Measurements from ENCODE around the gene OMA1. TPM values are rescaled to one million over a fixed set of nuclear protein-coding genes. Genes with fewer than 3 reads are reported as not detected.
A peak's percentile ranks its signal among the peaks of the same experiment; 100 is the strongest.

OMA1 gene
- total and polyA plus RNA-seq, 10 of the 15 experiments (the other 5 are each of a cell fraction or from before 2014, with no cell fraction given), result 23.6 to 67.1 (median 47.1) TPM

- H3K79me2 ChIP-seq (ENCODE audit: control insufficient read depth, insufficient read depth, low read length), result no peaks in the 10 kb centered on the region
- ATAC-seq, result peak; percentile 51; the same call in 2 of the 3 replicates
- ChIA-PET SMC1A (ENCODE audit: uncharacterized antibody, unreplicated experiment) (no interaction called here), RAD21 (ENCODE audit: unreplicated experiment) (no interaction called here), CTCF (no interaction called here), POLR2A (no interaction called here)
- no peaks in the 10 kb centered on the region for H3K36me3 ChIP-seq (ENCODE audit: control insufficient read depth in 2 of 2, insufficient read depth in 2 of 2, low read length in 1 of 2)
- TF ChIP-seq SP1 (IDR thresholded peaks at IDR 0.05; ENCODE audit: low read depth, low read length) (no peak), USF1 (IDR thresholded peaks at IDR 0.05; ENCODE audit: borderline replicate concordance, extremely low read length, insufficient read depth, low read depth, low read length) (peak; percentile 41)
- intact Hi-C loops (cut with micrococcal nuclease; ENCODE audit: unreplicated experiment), result no loop called here
- H3K4me2 ChIP-seq (ENCODE audit: control insufficient read depth, insufficient read depth), result no peak overlapping the region
- no peak overlapping the region for H3K9ac ChIP-seq (ENCODE audit: control insufficient read depth, insufficient read depth, low read length)
- no peaks in the 10 kb centered on the region; the same call in 1 of the 2 replicates for H4K20me1 ChIP-seq (ENCODE audit: control insufficient read depth, insufficient read depth)
- in situ Hi-C loops (cut with MboI), result no loop called here
- no peak for FAIRE-seq
- H3K27ac ChIP-seq (ENCODE audit: control insufficient read depth, insufficient read depth), result no peak overlapping the region
- H3K4me3 ChIP-seq, result no peak overlapping the region
- WGBS (ENCODE audit: insufficient coverage, insufficient replicate concordance, low lambda C conversion rate, missing lambda C conversion rate), result 27% methylated on average over 3 of the region's 3 CpGs
- no peaks in the 10 kb centered on the region; the same call in 1 of the 2 replicates for H3K4me1 ChIP-seq (ENCODE audit: control insufficient read depth, insufficient read depth, low read length)
- DNase-seq (ENCODE audit: low read depth, low spot score), result no peak
- no peak overlapping the region for H2AFZ ChIP-seq (ENCODE audit: control insufficient read depth, low read depth, low read length)
- H3K9me3 ChIP-seq (replicated peaks; ENCODE audit: control insufficient read depth, insufficient read depth, low read length), result no peaks in the 10 kb centered on the region
- H3K27me3 ChIP-seq (replicated peaks in 1 of 2; ENCODE audit: control insufficient read depth in 2 of 2, insufficient read depth in 2 of 2, low read length in 1 of 2), result no peaks in the 10 kb centered on the region
- no TSS peak for BruUV-seq (replicated peaks)
These were observed 108.9 kb downstream of the OMA1 start for GRCh38 chr1:58437623-58438022.

GRCh38 chr1:58436615-58437297 lies 109.8 kb downstream of the OMA1 start:
- RAD21 ChIA-PET (ENCODE audit: unreplicated experiment), result no interaction called here

More at GRCh38 chr1:58436615-58437297, 109.8 kb downstream of the OMA1 start:
- Histone ChIP-seq H3K27me3 (replicated peaks in 1 of 2; ENCODE audit: control insufficient read depth in 2 of 2, insufficient read depth in 2 of 2, low read length in 1 of 2) (no peaks in the 10 kb centered on the region), H3K4me1 (ENCODE audit: control insufficient read depth, insufficient read depth, low read length) (no peaks in the 10 kb centered on the region; the same call in 1 of the 2 replicates), H2AFZ (ENCODE audit: control insufficient read depth, low read depth, low read length) (no peak overlapping the region), H3K36me3 (ENCODE audit: control insufficient read depth in 2 of 2, insufficient read depth in 2 of 2, low read length in 1 of 2) (no peaks in the 10 kb centered on the region), H3K9me3 (replicated peaks; ENCODE audit: control insufficient read depth, insufficient read depth, low read length) (no peaks in the 10 kb centered on the region), H3K4me3 (no peak overlapping the region), H4K20me1 (ENCODE audit: control insufficient read depth, insufficient read depth) (no peaks in the 10 kb centered on the region; the same call in 1 of the 2 replicates), H3K27ac (ENCODE audit: control insufficient read depth, insufficient read depth) (no peak overlapping the region), H3K9ac (ENCODE audit: control insufficient read depth, insufficient read depth, low read length) (no peak overlapping the region), H3K4me2 (ENCODE audit: control insufficient read depth, insufficient read depth) (no peak overlapping the region), H3K79me2 (ENCODE audit: control insufficient read depth, insufficient read depth, low read length) (no peaks in the 10 kb centered on the region)
- ChIA-PET POLR2A (no interaction called here), CTCF (no interaction called here), SMC1A (ENCODE audit: uncharacterized antibody, unreplicated experiment) (interaction anchor here (0.6 kb wide), 1 partner anchor 206 kb away, joined by 3 read pairs; no protein-coding TSS in a partner anchor)
- DNase-seq (ENCODE audit: low read depth, low spot score) (no peak), ATAC-seq (no peak), FAIRE-seq (no peak)
- 36% methylated on average over 5 of the region's 5 CpGs for WGBS (ENCODE audit: insufficient coverage, insufficient replicate concordance, low lambda C conversion rate, missing lambda C conversion rate)
- intact Hi-C loops (cut with micrococcal nuclease; ENCODE audit: unreplicated experiment) (no loop called here), in situ Hi-C loops (cut with MboI) (no loop called here)
- TF ChIP-seq ZBTB11 (CRISPR knock-in tag; IDR thresholded peaks at IDR 0.05) (no peak), BCL11A (IDR thresholded peaks at IDR 0.05; ENCODE audit: low read depth, low read length) (no peak)
- BruUV-seq (replicated peaks), result no TSS peak

Measured in GM12878 (cell line).